GM18951 (cell line): ENCODE results near the gene COL4A2.

Source experiments
- POLR2A ChIP-seq: IDR thresholded peaks from 4 replicates; pipeline ENCODE4 v1.6.1; 2011; ENCODE audit warnings: mild to moderate bottlenecking; ENCODE audit not compliant: insufficient read length, insufficient read depth; ENCODE audit errors: extremely low read depth
- in situ Hi-C: fragments of 300-500 bp; cut with MboI; formaldehyde crosslinking; loops from one replicate; pipeline ENCODE4 v1.12.0; 2022; ENCODE audit warnings: low sequenced_read_pairs, mixed read lengths, inconsistent platforms; ENCODE audit not compliant: unreplicated experiment

COL4A2 gene

DNA sequence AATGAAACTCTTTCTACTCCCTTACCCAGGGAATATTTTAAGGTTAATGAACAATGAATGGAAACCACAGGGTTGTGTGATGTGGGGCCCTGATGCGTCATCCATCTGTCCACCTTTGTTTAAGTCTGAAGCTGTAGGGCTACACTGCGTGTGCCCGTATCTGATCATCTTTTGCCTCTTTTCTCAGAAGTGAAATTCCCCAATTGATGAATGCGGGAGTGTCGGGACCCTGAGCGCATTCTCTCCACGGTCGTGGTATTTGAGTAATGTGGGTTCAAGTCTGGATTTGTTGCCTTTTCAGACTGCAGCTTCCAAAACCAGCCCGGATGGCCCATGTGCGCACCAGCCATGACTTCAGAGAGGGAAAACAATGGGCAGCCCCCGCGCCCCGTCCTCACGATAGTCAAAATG, 112.3 kb downstream of the COL4A2 start:
- TF ChIP-seq POLR2A: no peak
- in situ Hi-C loops: loop anchor here (10.0 kb wide), 1 partner anchor 205 kb away; no protein-coding TSS in a partner anchor

DNA sequence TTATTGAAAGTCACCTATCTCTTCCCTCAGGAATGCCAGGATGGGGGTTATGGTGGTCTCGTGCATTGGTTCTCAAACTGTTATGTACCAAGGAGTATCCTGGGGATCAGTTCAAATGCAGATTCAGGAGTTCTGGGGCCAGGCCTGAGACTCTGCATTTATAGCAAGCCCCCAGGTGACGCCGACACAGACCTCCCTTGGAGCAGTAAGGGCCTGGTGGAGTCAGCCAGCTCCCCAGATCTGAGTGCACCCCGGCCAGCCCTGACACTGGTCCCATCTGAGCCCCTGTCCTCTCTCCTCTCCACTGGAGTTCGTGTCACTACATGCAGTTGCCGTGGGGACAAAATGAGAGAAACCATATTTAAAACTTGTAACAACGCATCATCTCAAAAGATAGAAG, 112.9 kb downstream of the COL4A2 start:
- no peak for TF ChIP-seq POLR2A
- in situ Hi-C loops: loop anchor here (10.0 kb wide), 1 partner anchor 205 kb away; no protein-coding TSS in a partner anchor

DNA sequence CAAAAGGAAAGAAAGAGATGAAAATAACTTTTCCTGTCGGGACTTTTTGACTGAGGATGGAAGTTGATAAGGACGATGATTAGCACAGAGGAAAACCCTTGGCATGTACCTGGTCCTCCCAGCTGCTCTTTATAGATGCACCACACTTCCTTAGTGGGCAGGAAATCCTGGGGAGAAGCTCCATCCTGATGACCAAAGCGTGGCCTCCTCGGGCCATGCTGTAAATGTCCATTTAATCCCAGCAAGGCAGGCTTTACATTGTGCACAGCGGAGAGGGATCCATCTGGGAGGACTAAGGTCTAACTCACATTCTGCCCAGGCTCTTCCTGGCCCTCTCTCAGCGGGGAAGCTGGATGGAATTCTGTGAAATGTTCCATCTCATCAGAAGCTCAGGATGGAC, 113.5 kb downstream of the COL4A2 start:
- in situ Hi-C loops: no loop called here

DNA sequence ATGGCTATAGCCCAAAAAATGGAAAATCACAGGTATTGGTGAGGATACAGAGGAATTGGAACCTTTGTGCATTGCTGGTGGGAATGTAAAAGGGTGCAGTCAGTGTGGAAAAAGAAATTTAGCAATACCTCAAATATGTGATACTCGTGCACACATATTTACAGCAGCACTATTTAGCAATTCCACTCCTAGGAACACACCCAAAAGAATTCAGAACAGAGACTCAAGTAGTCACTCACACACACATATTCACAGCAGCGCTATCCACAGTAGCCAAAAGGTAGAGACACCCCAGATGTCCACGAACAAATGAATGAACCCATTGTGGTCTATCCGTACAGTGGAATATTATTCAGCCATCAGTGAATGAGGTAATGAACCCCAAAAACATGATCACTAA, 114.0 kb downstream of the COL4A2 start:
- in situ Hi-C loops: no loop called here
- TF ChIP-seq POLR2A: no peak

More for the DNA sequence above, 113.5 kb downstream of the COL4A2 start:
- no peak for TF ChIP-seq POLR2A

DNA sequence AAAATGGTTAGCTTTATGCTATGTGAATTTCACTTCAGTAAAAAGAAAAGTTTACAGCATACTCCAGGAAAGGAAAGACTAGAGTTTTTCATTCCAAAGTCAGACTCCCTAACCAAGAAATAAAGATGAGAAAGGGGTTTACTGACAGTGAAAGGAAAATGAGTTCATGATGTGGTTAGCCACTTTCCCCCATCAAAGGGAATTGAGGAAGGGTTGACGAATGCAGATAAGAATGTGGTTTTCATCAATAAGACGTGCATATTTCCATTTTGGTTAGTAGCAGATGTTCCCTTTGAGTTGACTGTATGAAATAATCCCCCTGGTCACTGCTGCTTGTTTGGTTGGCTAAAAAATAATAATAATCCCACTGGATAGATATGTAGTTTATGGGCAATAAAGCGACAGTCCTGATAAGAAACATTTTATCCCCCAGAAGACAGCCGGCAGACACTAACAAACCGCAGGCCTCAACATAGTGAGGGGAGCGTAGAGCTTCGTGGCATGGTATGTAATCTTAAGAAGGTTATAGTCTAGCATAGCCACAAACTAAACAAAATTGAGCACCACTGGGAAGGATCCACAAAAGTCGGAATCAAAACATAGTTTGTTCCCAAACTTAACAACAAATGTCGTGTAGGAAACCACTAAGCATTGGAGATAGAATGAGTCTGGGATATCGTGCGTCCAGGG, 114.8 kb downstream of the COL4A2 start:
- in situ Hi-C loops: no loop called here
- TF ChIP-seq POLR2A: no peak

GRCh38 chr13:110422913-110423688, 116.0 kb downstream of the COL4A2 start:
- TF ChIP-seq POLR2A: no peak
- in situ Hi-C loops: no loop called here

DNA sequence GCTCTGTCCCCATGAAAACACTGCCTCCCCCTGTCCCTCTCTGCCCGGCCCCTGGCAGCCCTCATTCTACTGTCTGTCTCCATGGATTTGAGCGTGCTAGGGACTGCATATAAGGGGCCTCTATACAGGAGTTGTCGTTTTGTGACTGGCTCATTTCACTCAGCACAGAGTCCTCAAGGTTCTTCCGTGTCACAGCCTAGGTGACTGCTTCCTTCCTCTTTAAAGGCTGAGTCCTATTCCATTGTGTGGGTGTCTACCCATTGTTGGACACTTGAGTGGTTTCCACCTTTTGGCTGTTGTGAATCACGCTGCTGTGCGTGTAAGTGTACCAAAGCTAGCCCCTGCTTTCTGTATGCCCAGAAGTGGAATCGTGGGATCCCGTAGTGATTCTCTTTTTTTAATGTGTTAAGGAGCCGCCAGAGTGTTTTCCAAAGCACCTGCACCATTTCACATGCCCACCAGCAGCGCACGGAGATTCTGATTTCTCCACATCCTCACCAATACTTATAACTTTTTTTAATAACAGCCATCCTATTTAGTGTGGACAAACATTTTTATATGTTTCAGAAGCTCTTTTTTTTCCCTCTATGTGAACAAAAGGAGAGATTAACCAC, 116.7 kb downstream of the COL4A2 start:
- no peak for TF ChIP-seq POLR2A
- in situ Hi-C loops: no loop called here

DNA sequence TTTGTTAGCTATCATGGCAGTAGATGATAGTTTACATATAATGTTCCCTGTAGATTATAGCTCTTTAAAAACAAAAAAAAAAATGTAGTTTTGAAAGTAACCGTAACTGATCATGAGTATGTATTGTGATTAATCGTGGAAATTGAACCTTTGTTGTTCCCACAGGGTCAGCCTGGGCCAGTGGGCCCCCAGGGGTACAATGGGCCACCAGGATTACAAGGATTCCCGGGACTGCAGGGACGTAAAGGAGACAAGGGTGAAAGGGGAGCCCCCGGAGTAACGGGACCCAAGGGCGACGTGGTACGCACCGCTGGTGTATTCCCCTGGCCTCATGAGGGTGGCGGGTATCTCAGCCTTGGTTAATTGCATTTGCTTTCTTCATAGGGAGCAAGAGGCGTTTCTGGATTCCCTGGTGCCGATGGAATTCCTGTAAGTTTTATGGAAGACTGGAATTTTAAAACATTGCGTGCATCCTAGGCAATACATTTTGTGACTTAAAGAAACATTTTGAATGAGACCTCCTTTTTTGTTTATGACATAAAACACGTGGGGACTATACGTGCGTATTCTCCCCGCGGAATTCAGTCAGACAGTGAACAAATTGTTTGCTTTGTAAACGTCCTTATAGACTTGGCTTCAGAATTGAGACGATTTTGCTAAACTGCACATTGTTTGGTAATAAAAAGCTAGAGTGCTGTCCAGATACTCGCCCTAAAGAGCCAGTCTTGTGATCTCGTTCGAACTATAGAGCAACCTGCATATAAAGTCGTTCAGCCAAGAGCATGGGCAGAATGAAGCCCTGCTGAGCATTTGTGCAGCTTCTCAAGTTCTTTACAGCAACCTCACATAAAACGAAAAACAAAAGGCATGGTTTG, 117.7 kb downstream of the COL4A2 start:
- TF ChIP-seq POLR2A: no peak
- in situ Hi-C loops: no loop called here

DNA sequence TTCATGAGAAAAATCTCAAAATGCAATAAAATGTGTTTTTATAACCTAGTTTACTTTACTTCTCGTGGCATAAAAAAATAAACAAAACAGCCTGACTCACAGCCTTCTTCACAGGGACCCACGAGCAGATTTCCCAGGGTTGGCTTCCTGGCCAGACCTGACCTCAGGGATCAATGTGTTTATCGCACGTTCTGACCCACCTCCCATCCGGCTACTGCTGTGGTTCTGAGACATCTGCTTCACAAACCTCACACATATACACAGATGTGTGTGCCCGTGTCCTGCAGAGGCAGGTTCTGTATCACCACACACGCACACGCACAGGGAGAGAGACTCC, 118.3 kb downstream of the COL4A2 start:
- in situ Hi-C loops: no loop called here
- TF ChIP-seq POLR2A: no peak

- no peak for TF ChIP-seq POLR2A
- in situ Hi-C loops: no loop called here
Observed at GRCh38 chr13:110426735-110427134, 119.7 kb downstream of the COL4A2 start.

DNA sequence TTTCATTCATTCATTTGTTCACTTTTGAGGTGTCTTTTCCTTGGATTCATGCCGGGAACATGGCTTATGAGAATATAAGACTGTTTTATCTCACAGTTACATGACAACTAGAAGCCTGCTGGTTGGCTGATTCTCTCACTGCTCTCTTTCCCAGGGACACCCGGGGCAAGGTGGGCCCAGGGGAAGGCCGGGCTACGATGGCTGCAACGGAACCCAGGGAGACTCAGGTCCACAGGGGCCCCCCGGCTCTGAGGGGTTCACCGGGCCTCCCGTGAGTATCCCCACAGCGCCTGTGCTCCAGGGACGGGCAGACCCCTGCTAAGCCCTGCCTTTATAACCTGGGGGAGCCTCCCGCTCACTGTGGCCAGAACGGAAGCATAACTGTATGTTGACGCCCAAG, 121.2 kb downstream of the COL4A2 start:
- in situ Hi-C loops: no loop called here
- TF ChIP-seq POLR2A: no peak

DNA sequence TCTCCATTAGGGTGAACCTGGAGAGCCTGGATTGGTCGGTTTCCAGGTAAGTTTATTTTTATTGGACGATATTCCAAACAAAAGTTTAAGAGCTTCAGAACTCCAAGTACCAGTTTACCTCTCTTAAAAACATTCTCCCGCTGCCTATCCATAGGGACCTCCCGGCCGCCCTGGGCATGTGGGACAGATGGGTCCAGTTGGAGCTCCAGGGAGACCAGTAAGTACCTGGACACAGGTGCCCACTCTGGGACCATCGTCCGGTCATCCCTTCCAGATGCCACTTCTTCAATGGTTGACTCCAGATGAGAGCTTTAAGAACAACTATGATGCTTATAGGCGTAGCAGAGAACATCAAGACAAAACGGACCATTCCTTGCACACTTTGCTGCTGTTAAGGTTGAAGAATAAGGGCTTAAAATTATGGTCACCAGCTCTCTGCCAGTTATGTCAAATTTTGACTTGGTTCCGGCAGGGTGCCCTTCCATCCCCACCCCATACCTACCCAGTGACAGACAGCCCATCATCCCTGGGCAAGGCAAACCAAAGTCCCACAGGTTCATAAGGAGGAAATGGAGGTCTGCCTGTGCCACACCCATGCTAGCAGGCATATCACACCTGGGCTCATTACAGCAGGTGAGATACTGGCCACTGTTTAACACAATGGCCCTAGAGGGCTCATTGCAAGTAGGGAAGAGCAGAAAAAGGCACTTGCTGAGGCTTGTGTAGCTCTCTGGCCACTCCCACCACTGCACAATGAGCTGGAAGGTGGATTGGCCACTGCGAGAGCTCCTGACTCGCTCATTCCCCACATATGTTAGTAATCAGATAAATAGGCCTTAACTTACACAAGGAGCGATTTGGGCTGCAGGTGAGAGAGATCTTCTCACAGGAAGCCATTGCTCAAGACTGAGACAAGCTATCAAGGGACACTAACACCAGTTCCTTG, 123.6 kb downstream of the COL4A2 start:
- in situ Hi-C loops: no loop called here
- TF ChIP-seq POLR2A: no peak
